GM19238 (cell line): ENCODE measurements around the gene SRP14.
"Not testable (repeated sequence)": the region's sequence is repeated elsewhere in the genome, so short reads cannot be mapped to it uniquely, and the experiment has no call there.

Experiments
- DNase-seq: peaks from one replicate; pipeline ENCODE4 v3.0.0; 2011; ENCODE audit warnings: low spot score; ENCODE audit not compliant: insufficient read length

The SRP14 gene

GRCh38 chr15:40038638-40039543 lies at the start of gene SRP14:
Gene SRP14 (minus strand): TSS chr15:40039181. CDS start chr15:40039116, 65 bp downstream.
- DNase-seq = peak; percentile 86

- no peak for DNase-seq
Observed at GRCh38 chr15:40087991-40088928, 49.3 kb upstream of the SRP14 start.

GRCh38 chr15:40087068-40087810 lies 48.3 kb upstream of the SRP14 start:
- no peak for DNase-seq

- no peak for DNase-seq
Observed at GRCh38 chr15:40085266-40085665, 46.3 kb upstream of the SRP14 start.

- DNase-seq = no peak
Observed at GRCh38 chr15:40084650-40085049, 45.7 kb upstream of the SRP14 start.

GRCh38 chr15:40082195-40082883 lies 43.4 kb upstream of the SRP14 start:
- no peak for DNase-seq

GRCh38 chr15:40081691-40082194 lies 42.8 kb upstream of the SRP14 start:
- DNase-seq = no peak

- no peak for DNase-seq
Observed at GRCh38 chr15:40080847-40081246, 41.9 kb upstream of the SRP14 start.

GRCh38 chr15:40080104-40080503 lies 41.1 kb upstream of the SRP14 start:
- no peak for DNase-seq

- no peak for DNase-seq
Observed at GRCh38 chr15:40079456-40079855, 40.5 kb upstream of the SRP14 start.

GRCh38 chr15:40075298-40076044 lies 36.5 kb upstream of the SRP14 start:
- DNase-seq = no peak

- not testable (repeated sequence) for DNase-seq
Observed at GRCh38 chr15:40074656-40075055, 35.7 kb upstream of the SRP14 start.

GRCh38 chr15:40073716-40074490 lies 34.9 kb upstream of the SRP14 start:
- not testable (repeated sequence) for DNase-seq

- no peak for DNase-seq
Observed at GRCh38 chr15:40072216-40072990, 33.4 kb upstream of the SRP14 start.

GRCh38 chr15:40070608-40071218 lies 31.7 kb upstream of the SRP14 start:
- DNase-seq = no peak

- no peak for DNase-seq
Observed at GRCh38 chr15:40070166-40070557, 31.2 kb upstream of the SRP14 start.
